IMR-90 (cell line): Measurements from ENCODE around the gene OR5F1. TPM values are rescaled to one million over a fixed set of nuclear protein-coding genes. Genes with fewer than 3 reads are reported as not detected.

Experiments
- ATAC-seq: fragments of 200-7000 bp; cut with Tn5 transposase; 2 replicates; pipeline ENCODE4 v1.9.1; 2020; ENCODE audit warnings: low read depth, mild to moderate bottlenecking, moderate library complexity
- BruUV-seq: library from RNA; stranded (reverse); fragments of 400-500 nt; replicated peaks from 2 replicates; lab custom pipeline; 2021; lab: Mats Ljungman, UMichigan
- CTCF ChIA-PET: fragments of 300-600 bp; formaldehyde crosslinking; extraction: SDS; loops from one replicate; lab custom pipeline; 2021; ENCODE audit warnings: antibody characterized with exemption; lab: Yijun Ruan, JAX
- POLR2A ChIA-PET: fragments of 300-600 bp; sonication (Branson Sonifier 250); formaldehyde crosslinking; loops from one replicate; lab custom pipeline; 2022; ENCODE audit warnings: antibody characterized with exemption; ENCODE audit not compliant: unreplicated experiment; lab: Charles Lee
- DNase-seq: peaks from one replicate; pipeline ENCODE4 v3.0.0; 2013
- H2AFZ ChIP-seq: replicated peaks from 2 replicates; pipeline ENCODE3; 2013; ENCODE audit warnings: low read length, mild to moderate bottlenecking; ENCODE audit not compliant: poor library complexity
- H2AK5ac ChIP-seq: 2 replicates; pipeline ENCODE4 v1.6.1; 2013; ENCODE audit warnings: low read depth, low read length, inconsistent platforms
- H2AK9ac ChIP-seq: replicated peaks from 2 replicates; pipeline ENCODE3; 2013; ENCODE audit warnings: mild to moderate bottlenecking, low read depth, low read length, moderate library complexity; ENCODE audit not compliant: poor library complexity
- H2BK120ac ChIP-seq: 2 replicates; pipeline ENCODE4 v1.6.1; 2013; ENCODE audit warnings: low read depth, low read length, inconsistent platforms
- H2BK15ac ChIP-seq: 3 replicates; pipeline ENCODE4 v1.6.1; 2013; ENCODE audit warnings: low read depth, low read length, inconsistent platforms
- H2BK20ac ChIP-seq: 2 replicates; pipeline ENCODE4 v1.6.1; 2013; ENCODE audit warnings: low read depth, mild to moderate bottlenecking, inconsistent platforms, low read length, moderate library complexity
- H2BK5ac ChIP-seq: 2 replicates; pipeline ENCODE4 v1.6.1; 2013; ENCODE audit warnings: mild to moderate bottlenecking, low read depth, low read length, inconsistent platforms; ENCODE audit not compliant: poor library complexity, severe bottlenecking
- H3K14ac ChIP-seq: replicated peaks from 2 replicates; pipeline ENCODE4 v1.6.1; 2013; ENCODE audit warnings: low read depth, low read length, inconsistent platforms
- H3K18ac ChIP-seq: 2 replicates; pipeline ENCODE4 v1.6.1; 2013; ENCODE audit warnings: low read depth, low read length, control low read depth
- H3K23ac ChIP-seq: 2 replicates; pipeline ENCODE4 v1.6.1; 2013; ENCODE audit warnings: low read depth, low read length, inconsistent platforms
- H3K27ac ChIP-seq: 2 replicates; pipeline ENCODE4 v1.5.1; 2013; ENCODE audit warnings: mild to moderate bottlenecking, control low read depth, low read length; ENCODE audit not compliant: insufficient read depth
- H3K27me3 ChIP-seq: 2 replicates; pipeline ENCODE4 v1.6.1; 2013; ENCODE audit warnings: low read length; ENCODE audit not compliant: control insufficient read depth, insufficient read depth
- H3K36me3 ChIP-seq: 2 replicates; pipeline ENCODE4 v1.6.1; 2013; ENCODE audit warnings: low read length, mixed read lengths; ENCODE audit not compliant: control insufficient read depth, insufficient read depth
- H3K4ac ChIP-seq: 2 replicates; pipeline ENCODE4 v1.6.1; 2013; ENCODE audit warnings: low read depth, low read length, inconsistent platforms
- H3K4me1 ChIP-seq: 2 replicates; pipeline ENCODE4 v1.6.1; 2013; ENCODE audit warnings: low read length, mixed read lengths; ENCODE audit not compliant: control insufficient read depth, insufficient read depth
- H3K4me2 ChIP-seq: 2 replicates; pipeline ENCODE4 v1.6.1; 2013; ENCODE audit warnings: low read depth, mild to moderate bottlenecking, control low read depth, low read length, moderate library complexity
- H3K4me3 ChIP-seq: 2 replicates; pipeline ENCODE4 v1.5.1; 2013; ENCODE audit warnings: low read depth, mild to moderate bottlenecking, control low read depth, low read length, moderate library complexity; ENCODE audit not compliant: insufficient read depth
- H3K56ac ChIP-seq: 2 replicates; pipeline ENCODE4 v1.6.1; 2013; ENCODE audit warnings: low read length, inconsistent platforms; ENCODE audit not compliant: insufficient read depth; ENCODE audit errors: extremely low read depth
- H3K79me1 ChIP-seq, 2 experiments: 2 replicates each; pipeline ENCODE4 v1.6.1; 2013; ENCODE audit warnings: low read length in 2 of 2, inconsistent platforms in 1 of 2, low read depth in 1 of 2
- H3K9ac ChIP-seq: 2 replicates; pipeline ENCODE4 v1.6.1; 2013; ENCODE audit warnings: low read depth, low read length, control low read depth
- H3K9me1 ChIP-seq: 2 replicates; pipeline ENCODE4 v1.6.1; 2013; ENCODE audit warnings: low read length, inconsistent platforms; ENCODE audit not compliant: insufficient read depth
- H3K9me3 ChIP-seq: 2 replicates; pipeline ENCODE4 v1.6.1; 2013; ENCODE audit warnings: low read length; ENCODE audit not compliant: control insufficient read depth, insufficient read depth
- H4K20me1 ChIP-seq: 2 replicates; pipeline ENCODE4 v1.6.1; 2013; ENCODE audit warnings: low read length, inconsistent platforms; ENCODE audit not compliant: insufficient read depth
- H4K5ac ChIP-seq: 2 replicates; pipeline ENCODE4 v1.6.1; 2013; ENCODE audit warnings: mild to moderate bottlenecking, low read depth, low read length, control low read depth
- H4K8ac ChIP-seq, 2 experiments: 2 replicates each; pipeline ENCODE4 v1.6.1; 2013; ENCODE audit warnings: low read depth in 2 of 2, low read length in 2 of 2, control low read depth in 1 of 2, inconsistent platforms in 1 of 2
- H4K91ac ChIP-seq: 2 replicates; pipeline ENCODE4 v1.6.1; 2013; ENCODE audit warnings: low read depth, low read length, inconsistent platforms; ENCODE audit not compliant: insufficient read depth
- BHLHE40 ChIP-seq: fragments of 150-350 bp; IDR thresholded peaks from 2 replicates; pipeline ENCODE4 v1.6.1; 2016; ENCODE audit warnings: mild to moderate bottlenecking, low read depth, low read length
- CHD1 ChIP-seq: IDR thresholded peaks from 2 replicates; pipeline ENCODE4 v1.6.1; 2012; ENCODE audit warnings: low read depth, low read length, improper control_type of control experiment
- CTCF ChIP-seq: conservative IDR thresholded peaks from 2 replicates; pipeline ENCODE4 v1.5.1; 2012; ENCODE audit warnings: mild to moderate bottlenecking, low read depth, low read length, improper control_type of control experiment
- MXI1 ChIP-seq: IDR thresholded peaks from 2 replicates; pipeline ENCODE4 v1.6.1; 2012; ENCODE audit warnings: low read depth, mild to moderate bottlenecking, low read length, moderate library complexity, borderline replicate concordance
- NFE2L2 ChIP-seq: fragments of 150-350 bp; IDR thresholded peaks from 2 replicates; pipeline ENCODE4 v1.6.1; 2016; ENCODE audit warnings: low read depth, mild to moderate bottlenecking, low read length
- POLR2A ChIP-seq: IDR thresholded peaks from 2 replicates; pipeline ENCODE4 v1.6.1; 2012; ENCODE audit warnings: mild to moderate bottlenecking, low read depth, low read length
- RAD21 ChIP-seq: IDR thresholded peaks from 2 replicates; pipeline ENCODE4 v1.6.1; 2012; ENCODE audit warnings: low read length, improper control_type of control experiment
- RCOR1 ChIP-seq: IDR thresholded peaks from 2 replicates; pipeline ENCODE4 v1.6.1; 2012; ENCODE audit warnings: mild to moderate bottlenecking, low read length, improper control_type of control experiment; ENCODE audit not compliant: insufficient replicate concordance
- RFX5 ChIP-seq: IDR thresholded peaks from 2 replicates; pipeline ENCODE4 v1.8.0; 2012; ENCODE audit warnings: low read depth, mild to moderate bottlenecking, low read length, moderate library complexity
- SMC3 ChIP-seq: fragments of 150-350 bp; IDR thresholded peaks from 2 replicates; pipeline ENCODE4 v1.6.1; 2016; ENCODE audit warnings: low read depth, mild to moderate bottlenecking, antibody characterized with exemption, low read length, moderate library complexity
- dilution Hi-C: fragments of 300-500 bp; cut with HindIII; formaldehyde crosslinking; loops from one replicate; pipeline ENCODE4 v1.14.3; 2018; ENCODE audit warnings: low sequenced_read_pairs; ENCODE audit not compliant: unreplicated experiment
- in situ Hi-C: fragments of 300-500 bp; cut with MboI; formaldehyde crosslinking; loops from 3 replicates; pipeline ENCODE4 v1.14.3; 2019; ENCODE audit warnings: low sequenced_read_pairs, inconsistent platforms, mixed read lengths
- intact Hi-C: fragments of 100-400 bp; cut with micrococcal nuclease; formaldehyde crosslinking; loops from 2 replicates; pipeline ENCODE4 v1.10.0; 2022
- polyA plus RNA-seq, 3 experiments: library from polyadenylated mRNA; depleted of rRNA; stranded (reverse); fragments of >200 nt; gene quantifications; 2 replicates each; pipeline ENCODE4 v1.2.3, GENCODE V29; 2012; ENCODE audit warnings: low replicate concordance in 1 of 3
- total RNA-seq: library from RNA; depleted of rRNA; stranded (reverse); fragments of >200 nt; gene quantifications from 2 replicates; pipeline ENCODE4 v1.2.3, GENCODE V29; 2012

The OR5F1 gene
- total and polyA plus RNA-seq, 2 of the 4 experiments (the other 2 are of a cell fraction) = not detected

GRCh38 chr11:56027354-56027753, 32.9 kb upstream of the OR5F1 start, which contains the start of gene OR5AS1:
OR5AS1 (plus strand) TSS chr11:56027654; CDS start chr11:56030419, 2,765 bp downstream.
- no peak within 1 kb of the TSS for H3K4me2 ChIP-seq
- H4K20me1 ChIP-seq = no peaks in the 10 kb centered on the region
- H3K9me3 ChIP-seq = peaks cover 7% of the 10 kb centered on the region; the same call in 1 of the 2 replicates
- ATAC-seq = no peak
- H3K14ac ChIP-seq = no peak within 1 kb of the TSS
- ChIA-PET CTCF (no interaction called here), POLR2A (no interaction called here)
- no peak within 1 kb of the TSS for H2AK5ac ChIP-seq
- no peak within 1 kb of the TSS for H4K5ac ChIP-seq
- DNase-seq = no peak
- no peak within 1 kb of the TSS for H2AFZ ChIP-seq
- H2BK15ac ChIP-seq = no peak within 1 kb of the TSS
- no peaks in the 10 kb centered on the region for H3K36me3 ChIP-seq
- no peaks in the 10 kb centered on the region for H3K9me1 ChIP-seq
- intact Hi-C loops (no loop called here), in situ Hi-C loops (no loop called here), dilution Hi-C loops (no loop called here)
- H3K27ac ChIP-seq = no peak within 1 kb of the TSS
- no peak within 1 kb of the TSS for H3K4me3 ChIP-seq
- H3K23ac ChIP-seq = no peak within 1 kb of the TSS
- no peak within 1 kb of the TSS for H3K18ac ChIP-seq
- H2BK120ac ChIP-seq = no peak within 1 kb of the TSS
- H4K8ac ChIP-seq = no peak within 1 kb of the TSS
- no peak within 1 kb of the TSS for H2BK20ac ChIP-seq
- BruUV-seq = no TSS peak
- no peak within 1 kb of the TSS for H2AK9ac ChIP-seq
- H3K56ac ChIP-seq = no peak within 1 kb of the TSS
- H4K91ac ChIP-seq = no peak within 1 kb of the TSS
- H3K9ac ChIP-seq = no peak within 1 kb of the TSS
- H2BK5ac ChIP-seq = no peak within 1 kb of the TSS
- no peaks in the 10 kb centered on the region for H3K79me1 ChIP-seq
- H3K27me3 ChIP-seq = no peaks in the 10 kb centered on the region
- TF ChIP-seq CTCF (no peak), MXI1 (no peak), RFX5 (no peak), RCOR1 (no peak), SMC3 (no peak), RAD21 (no peak), POLR2A (no peak), NFE2L2 (no peak), CHD1 (no peak), BHLHE40 (no peak)
- H3K4me1 ChIP-seq = no peaks in the 10 kb centered on the region
- H3K4ac ChIP-seq = no peak within 1 kb of the TSS
